HepG2 (cell line): ENCODE results near the gene RHBDF2. TPM values are rescaled to one million over a fixed set of nuclear protein-coding genes. Genes with fewer than 3 reads are reported as not detected.
A peak's percentile ranks its signal among the peaks of the same experiment; 100 is the strongest.

ENCODE experiments used
- AHR ChIP-seq: IDR thresholded peaks from 2 replicates; pipeline ENCODE4 v1.6.1; 2018; ENCODE audit warnings: missing genetic modification reagents, missing compliant biosample characterization
- DMTF1 ChIP-seq: sonication (generic); formaldehyde crosslinking; IDR thresholded peaks from 2 replicates; pipeline ENCODE4 v1.4.0; 2020; ENCODE audit warnings: mild to moderate bottlenecking, missing genetic modification reagents
- ERF ChIP-seq: IDR thresholded peaks from 2 replicates; pipeline ENCODE4 v1.6.1; 2018; ENCODE audit warnings: missing biosample characterization, missing genetic modification reagents
- HMG20A ChIP-seq: IDR thresholded peaks from 2 replicates; pipeline ENCODE4 v1.6.1; 2016; ENCODE audit warnings: borderline replicate concordance
- NCOA2 ChIP-seq: sonication (generic); formaldehyde crosslinking; IDR thresholded peaks from 2 replicates; pipeline ENCODE4 v1.8.0; 2022; ENCODE audit warnings: inconsistent platforms
- ZNF251 ChIP-seq: sonication (generic); formaldehyde crosslinking; IDR thresholded peaks from 2 replicates; pipeline ENCODE4 v1.9.0; 2021; ENCODE audit warnings: mild to moderate bottlenecking, missing genetic modification reagents
- ZNF567 ChIP-seq: sonication (generic); formaldehyde crosslinking; IDR thresholded peaks from 2 replicates; pipeline ENCODE4 v1.8.1; 2023; ENCODE audit warnings: mild to moderate bottlenecking, missing genetic modification reagents, borderline replicate concordance
- ZNF607 ChIP-seq: sonication (generic); formaldehyde crosslinking; IDR thresholded peaks from 2 replicates; pipeline ENCODE4 v1.5.1; 2020; ENCODE audit warnings: missing genetic modification reagents, mild to moderate bottlenecking, borderline replicate concordance
- ZNF703 ChIP-seq: sonication (generic); formaldehyde crosslinking; IDR thresholded peaks from 2 replicates; pipeline ENCODE4 v1.5.1; 2020; ENCODE audit warnings: missing genetic modification reagents, mild to moderate bottlenecking, moderate library complexity, borderline replicate concordance
- ZNF891 ChIP-seq: sonication (generic); formaldehyde crosslinking; IDR thresholded peaks from 2 replicates; pipeline ENCODE4 v1.5.0; 2020; ENCODE audit warnings: mild to moderate bottlenecking, missing genetic modification reagents
- polyA plus RNA-seq, 8 experiments: library from polyadenylated mRNA; depleted of rRNA in 3 of 8; stranded (reverse) in 7 of 8; unstranded in 1 of 8; fragments of >200 nt; fragmentation: Illumina TruSeq in 4 of 8; extraction: Trizol in 4 of 8; gene quantifications; 2 replicates each; pipeline versions ENCODE4 v1.2.1 to v1.2.3, GENCODE V29; 2011 to 2016; ENCODE audit warnings: low read depth in 4 of 8, missing spikeins in 1 of 8, mixed read lengths in 1 of 8; ENCODE audit not compliant: insufficient read depth in 1 of 8
- total RNA-seq, 5 experiments: library from RNA; depleted of rRNA; stranded (reverse); fragments of >200 nt; fragmentation: Illumina TruSeq; extraction: Trizol; gene quantifications; 2 replicates each; pipeline ENCODE4 v1.2.3, GENCODE V29; 2016; ENCODE audit warnings: low read depth in 1 of 5
- TF ChIP-seq, protein P1 (sequence below): sonication (generic); formaldehyde crosslinking; IDR thresholded peaks from 2 replicates; pipeline ENCODE4 v1.4.0; 2020; ENCODE audit warnings: low read depth, missing genetic modification reagents
- TF ChIP-seq, protein P2 (sequence below): sonication (generic); formaldehyde crosslinking; IDR thresholded peaks from 2 replicates; pipeline ENCODE4 v1.5.0; 2020; ENCODE audit warnings: mild to moderate bottlenecking, missing genetic modification reagents, borderline replicate concordance

Gene RHBDF2
- total and polyA plus RNA-seq, 2 of the 13 experiments (the other 11 are each of a cell fraction or from before 2014, with no cell fraction given), result 7.8 to 24.2 TPM

GRCh38 chr17:76497979-76498875, 3.0 kb downstream of the RHBDF2 start (continued):
- TF ChIP-seq, protein P1, sequence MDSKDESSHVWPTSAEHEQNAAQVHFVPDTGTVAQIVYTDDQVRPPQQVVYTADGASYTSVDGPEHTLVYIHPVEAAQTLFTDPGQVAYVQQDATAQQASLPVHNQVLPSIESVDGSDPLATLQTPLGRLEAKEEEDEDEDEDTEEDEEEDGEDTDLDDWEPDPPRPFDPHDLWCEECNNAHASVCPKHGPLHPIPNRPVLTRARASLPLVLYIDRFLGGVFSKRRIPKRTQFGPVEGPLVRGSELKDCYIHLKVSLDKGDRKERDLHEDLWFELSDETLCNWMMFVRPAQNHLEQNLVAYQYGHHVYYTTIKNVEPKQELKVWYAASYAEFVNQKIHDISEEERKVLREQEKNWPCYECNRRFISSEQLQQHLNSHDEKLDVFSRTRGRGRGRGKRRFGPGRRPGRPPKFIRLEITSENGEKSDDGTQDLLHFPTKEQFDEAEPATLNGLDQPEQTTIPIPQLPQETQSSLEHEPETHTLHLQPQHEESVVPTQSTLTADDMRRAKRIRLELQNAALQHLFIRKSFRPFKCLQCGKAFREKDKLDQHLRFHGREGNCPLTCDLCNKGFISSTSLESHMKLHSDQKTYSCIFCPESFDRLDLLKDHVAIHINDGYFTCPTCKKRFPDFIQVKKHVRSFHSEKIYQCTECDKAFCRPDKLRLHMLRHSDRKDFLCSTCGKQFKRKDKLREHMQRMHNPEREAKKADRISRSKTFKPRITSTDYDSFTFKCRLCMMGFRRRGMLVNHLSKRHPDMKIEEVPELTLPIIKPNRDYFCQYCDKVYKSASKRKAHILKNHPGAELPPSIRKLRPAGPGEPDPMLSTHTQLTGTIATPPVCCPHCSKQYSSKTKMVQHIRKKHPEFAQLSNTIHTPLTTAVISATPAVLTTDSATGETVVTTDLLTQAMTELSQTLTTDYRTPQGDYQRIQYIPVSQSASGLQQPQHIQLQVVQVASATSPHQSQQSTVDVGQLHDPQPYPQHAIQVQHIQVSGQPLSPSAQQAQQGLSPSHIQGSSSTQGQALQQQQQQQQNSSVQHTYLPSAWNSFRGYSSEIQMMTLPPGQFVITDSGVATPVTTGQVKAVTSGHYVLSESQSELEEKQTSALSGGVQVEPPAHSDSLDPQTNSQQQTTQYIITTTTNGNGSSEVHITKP (CRISPR knock-in tag), result peak; percentile 41; the same call in 1 of the 2 replicates
- TF ChIP-seq HMG20A (CRISPR knock-in tag) (0 out of 2 replicates have a peak, but pooled peaks have one; percentile 36), NCOA2 (CRISPR knock-in tag) (peak; percentile 18; the same call in 1 of the 2 replicates), ZNF703 (CRISPR knock-in tag) (0 out of 2 replicates have a peak, but pooled peaks have one; percentile 29), ZNF251 (CRISPR knock-in tag) (no peak), ZNF891 (CRISPR knock-in tag) (peak; percentile 15; the same call in 1 of the 2 replicates), AHR (CRISPR knock-in tag) (peak; percentile 40; the same call in 1 of the 2 replicates), ERF (CRISPR knock-in tag) (peak; percentile 68; the same call in 1 of the 2 replicates), DMTF1 (0 out of 2 replicates have a peak, but pooled peaks have one; percentile 28), ZNF567 (CRISPR knock-in tag) (no peak), ZNF607 (CRISPR knock-in tag) (peak; percentile 57; the same call in 1 of the 2 replicates)
- TF ChIP-seq, protein P2, sequence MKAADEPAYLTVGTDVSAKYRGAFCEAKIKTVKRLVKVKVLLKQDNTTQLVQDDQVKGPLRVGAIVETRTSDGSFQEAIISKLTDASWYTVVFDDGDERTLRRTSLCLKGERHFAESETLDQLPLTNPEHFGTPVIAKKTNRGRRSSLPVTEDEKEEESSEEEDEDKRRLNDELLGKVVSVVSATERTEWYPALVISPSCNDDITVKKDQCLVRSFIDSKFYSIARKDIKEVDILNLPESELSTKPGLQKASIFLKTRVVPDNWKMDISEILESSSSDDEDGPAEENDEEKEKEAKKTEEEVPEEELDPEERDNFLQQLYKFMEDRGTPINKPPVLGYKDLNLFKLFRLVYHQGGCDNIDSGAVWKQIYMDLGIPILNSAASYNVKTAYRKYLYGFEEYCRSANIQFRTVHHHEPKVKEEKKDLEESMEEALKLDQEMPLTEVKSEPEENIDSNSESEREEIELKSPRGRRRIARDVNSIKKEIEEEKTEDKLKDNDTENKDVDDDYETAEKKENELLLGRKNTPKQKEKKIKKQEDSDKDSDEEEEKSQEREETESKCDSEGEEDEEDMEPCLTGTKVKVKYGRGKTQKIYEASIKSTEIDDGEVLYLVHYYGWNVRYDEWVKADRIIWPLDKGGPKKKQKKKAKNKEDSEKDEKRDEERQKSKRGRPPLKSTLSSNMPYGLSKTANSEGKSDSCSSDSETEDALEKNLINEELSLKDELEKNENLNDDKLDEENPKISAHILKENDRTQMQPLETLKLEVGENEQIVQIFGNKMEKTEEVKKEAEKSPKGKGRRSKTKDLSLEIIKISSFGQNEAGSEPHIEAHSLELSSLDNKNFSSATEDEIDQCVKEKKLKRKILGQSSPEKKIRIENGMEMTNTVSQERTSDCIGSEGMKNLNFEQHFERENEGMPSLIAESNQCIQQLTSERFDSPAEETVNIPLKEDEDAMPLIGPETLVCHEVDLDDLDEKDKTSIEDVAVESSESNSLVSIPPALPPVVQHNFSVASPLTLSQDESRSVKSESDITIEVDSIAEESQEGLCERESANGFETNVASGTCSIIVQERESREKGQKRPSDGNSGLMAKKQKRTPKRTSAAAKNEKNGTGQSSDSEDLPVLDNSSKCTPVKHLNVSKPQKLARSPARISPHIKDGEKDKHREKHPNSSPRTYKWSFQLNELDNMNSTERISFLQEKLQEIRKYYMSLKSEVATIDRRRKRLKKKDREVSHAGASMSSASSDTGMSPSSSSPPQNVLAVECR, result peak; percentile 91
